ENCODE data around the gene C1QTNF8.
"Not testable (repeated sequence)": the region's sequence is repeated elsewhere in the genome, so short reads cannot be mapped to it uniquely, and the experiment has no call there.

Gene C1QTNF8

DNA sequence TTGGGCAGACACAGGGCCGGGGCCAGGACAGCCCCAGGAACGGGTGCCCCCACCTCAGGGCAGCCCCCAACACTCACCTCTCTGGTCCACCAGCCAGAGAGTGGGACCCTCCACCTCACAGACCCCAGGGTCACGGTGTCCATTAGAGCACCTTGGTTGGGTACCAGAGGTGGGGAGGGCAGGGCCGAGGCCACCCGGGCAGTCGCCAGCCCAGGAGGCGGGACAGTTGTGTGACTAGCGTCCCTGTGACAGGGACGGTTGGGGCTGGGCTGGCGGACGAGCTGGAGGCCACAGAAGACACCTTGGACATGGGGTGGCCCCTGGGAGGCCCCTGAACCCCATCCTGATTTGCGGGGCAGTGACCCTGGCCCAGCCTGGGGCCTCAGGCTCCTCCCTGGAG is 11.7 kb upstream of the C1QTNF8 start:
- no peak for DNase-seq

DNA sequence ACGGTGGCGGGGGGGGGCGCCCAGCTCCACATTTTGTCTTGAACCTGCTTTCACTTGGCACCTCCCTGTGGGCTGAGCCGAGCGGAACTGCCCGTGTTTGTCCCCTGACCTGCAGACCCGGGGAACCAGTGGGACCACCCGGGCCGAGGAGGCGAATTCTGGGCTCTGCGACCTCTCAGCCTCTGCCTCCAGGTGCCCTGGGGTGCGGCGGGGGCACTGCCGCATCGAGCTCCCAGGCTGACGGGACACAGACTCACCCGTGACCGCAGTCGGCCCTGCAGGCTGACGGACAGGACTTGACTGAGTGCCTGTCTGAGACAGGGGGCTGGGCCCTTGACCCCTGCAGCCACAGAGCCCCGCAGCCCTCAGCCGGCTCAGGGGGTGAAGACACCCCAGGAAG is 11.1 kb upstream of the C1QTNF8 start:
- no peak for DNase-seq

DNA sequence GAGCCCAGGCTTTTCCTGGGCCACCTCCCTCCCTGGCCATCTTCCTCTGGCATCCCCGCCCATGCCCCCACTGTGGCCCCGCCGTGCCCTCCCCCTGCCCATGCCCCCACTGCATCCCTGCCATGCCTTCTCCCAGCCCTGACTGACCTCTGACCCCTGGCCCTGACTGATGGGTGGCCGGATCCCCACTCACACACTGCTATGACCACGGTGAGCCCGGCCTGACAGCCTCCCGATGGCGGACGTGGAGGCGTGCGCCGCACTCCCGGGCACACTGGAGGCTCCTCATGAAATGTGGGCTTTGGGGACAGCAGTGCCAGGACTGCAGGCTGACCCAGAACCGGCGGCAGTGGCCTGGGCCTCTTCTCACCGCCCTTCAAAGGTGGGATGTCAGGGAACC is 10.6 kb upstream of the C1QTNF8 start:
- no peak for DNase-seq

DNA sequence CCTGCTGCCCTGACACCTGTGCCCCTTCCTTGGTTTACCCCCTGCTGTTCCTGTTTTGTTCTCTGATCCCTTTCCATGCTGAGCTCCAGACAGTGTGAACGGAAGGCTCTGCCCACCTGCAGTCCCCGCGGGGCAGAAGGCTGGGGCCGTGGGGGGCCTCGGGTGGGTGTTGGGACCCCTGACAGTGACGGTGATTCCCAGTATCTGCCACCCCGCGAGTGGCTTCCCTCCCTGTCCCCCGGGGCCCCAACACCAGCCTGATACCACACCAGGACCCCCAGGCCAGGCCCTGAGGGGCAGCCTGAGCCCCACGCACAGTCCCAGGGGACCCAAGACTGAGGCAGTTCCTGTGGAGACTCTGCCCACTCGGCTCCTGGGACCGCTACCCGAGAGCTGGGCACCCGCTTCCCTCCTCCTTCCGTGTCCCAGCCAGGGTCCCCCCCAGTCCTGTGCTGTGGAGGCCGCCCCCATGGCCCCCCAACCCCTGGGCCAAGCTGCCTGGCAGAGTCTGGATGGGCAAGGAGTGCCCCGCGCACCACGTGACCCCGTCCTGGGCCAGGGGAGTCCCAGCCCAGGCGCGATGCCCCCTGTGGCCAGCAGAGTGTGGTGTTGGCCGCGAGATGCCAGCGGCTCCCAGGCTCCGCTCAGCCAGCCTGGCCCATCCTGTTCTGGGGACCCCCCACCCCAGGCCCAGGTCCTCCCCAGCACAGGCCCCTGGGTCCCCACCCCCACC is 10.0 kb upstream of the C1QTNF8 start:
- peak; percentile 76 for DNase-seq

DNA sequence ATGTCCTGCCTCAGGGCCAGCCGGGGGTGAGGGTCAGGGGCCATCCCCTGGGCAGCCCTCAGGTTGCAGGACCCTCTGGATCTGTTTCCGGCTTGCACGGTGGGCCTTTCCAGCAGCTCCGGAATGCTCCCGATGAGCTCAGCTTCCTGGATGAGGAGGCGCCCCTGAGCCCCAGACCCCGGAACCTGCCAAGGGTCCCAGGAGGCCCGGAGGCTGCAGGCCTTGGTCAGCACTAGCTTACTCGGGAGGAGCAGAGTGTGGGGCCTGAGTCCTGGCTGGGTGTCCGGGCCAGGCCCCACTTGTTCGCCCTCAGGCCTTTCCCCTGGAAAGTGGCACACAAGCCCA is 7.6 kb upstream of the C1QTNF8 start:
- no peak for DNase-seq

DNA sequence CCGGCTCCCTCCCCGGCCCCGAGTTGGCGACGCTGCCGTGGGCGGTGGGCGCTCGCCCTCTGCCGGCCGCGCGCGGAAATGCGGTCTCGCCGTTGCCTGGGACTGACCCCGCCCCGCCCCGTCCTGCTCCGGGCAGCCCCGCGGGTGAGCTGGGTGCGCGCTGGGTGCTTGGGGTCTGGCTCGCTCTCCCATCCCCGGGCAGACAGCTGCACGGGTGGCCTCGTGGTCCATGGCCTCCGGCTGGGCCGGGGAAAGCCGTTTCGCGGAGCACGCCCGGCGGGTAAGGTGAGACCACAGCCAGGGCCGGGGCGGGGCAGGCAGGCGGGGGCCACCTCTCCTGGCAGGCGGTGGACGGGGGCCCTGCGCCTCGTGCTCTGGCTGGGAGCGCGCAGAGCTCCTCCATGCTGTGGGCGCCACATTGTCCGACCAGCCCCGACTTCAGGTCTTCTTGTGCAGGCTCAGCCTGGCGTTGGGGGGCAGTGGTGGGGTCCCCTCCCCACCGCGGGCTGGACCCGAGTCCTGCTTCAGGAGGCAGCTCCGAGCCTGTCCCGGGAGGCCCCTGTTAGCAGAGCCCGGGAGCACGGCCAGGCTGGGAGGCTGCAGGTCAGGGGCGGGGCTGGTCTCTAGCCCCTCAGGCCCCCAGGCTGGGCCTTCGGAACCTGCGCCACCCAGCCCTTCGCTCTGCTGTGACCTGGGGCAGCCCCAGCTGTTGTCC is 7.0 kb upstream of the C1QTNF8 start:
- no peak for DNase-seq

DNA sequence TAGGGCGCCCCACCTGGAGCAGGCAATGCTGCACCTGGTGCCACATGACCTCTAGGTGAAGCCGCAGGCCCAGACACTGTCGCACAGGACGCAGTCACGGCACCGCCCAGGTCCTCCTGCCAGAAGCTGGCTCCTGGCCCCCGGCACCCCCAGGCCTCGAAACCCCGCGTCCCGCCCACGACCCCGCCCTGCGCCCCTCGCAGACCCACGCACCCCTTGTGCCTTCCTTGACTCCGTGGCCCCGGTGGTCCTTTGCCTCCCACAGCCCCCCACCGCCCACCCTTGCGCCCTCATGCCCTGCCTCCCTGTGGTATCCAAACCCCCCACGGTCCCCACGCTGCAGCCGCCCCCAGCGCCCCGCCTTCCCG is 6.3 kb upstream of the C1QTNF8 start:
- DNase-seq: no peak

DNA sequence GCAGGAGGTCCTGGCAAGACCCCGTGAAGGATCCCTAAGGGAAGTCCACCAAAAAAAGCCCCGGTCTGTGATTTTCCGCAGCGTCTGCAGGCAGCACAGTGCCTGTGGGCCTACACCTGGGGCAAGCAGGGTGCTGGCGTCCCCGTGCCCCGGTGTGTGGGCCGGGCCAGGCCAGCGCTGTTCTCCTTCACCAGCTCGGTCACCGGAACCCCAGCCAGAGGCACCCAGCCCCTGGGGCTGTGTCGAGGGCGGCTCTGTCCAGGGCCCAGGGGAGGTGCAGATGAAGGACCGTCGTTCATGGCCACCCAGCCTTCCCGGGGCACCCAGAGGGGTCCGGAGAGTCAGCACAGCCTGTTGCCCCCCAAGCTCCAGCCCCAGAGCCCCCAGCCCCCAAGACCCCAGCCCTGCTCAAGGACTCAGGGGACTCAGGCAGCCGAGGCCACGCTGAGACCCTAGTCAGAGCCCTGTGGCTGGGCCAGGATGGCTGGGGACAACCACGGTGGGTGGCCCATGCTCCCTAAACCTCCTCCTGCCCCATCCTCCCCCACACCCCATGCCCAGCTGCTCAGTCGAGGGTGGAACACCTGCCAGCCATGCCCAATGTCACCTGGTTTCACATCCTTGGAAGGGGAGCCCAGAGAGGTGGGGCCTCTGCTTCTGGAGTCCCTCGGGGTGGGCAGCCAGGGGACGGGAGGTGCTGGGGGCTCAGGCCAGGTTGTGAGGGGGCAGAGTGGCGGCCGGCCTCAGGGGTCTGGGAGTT is 5.7 kb upstream of the C1QTNF8 start:
- no peak for DNase-seq

DNA sequence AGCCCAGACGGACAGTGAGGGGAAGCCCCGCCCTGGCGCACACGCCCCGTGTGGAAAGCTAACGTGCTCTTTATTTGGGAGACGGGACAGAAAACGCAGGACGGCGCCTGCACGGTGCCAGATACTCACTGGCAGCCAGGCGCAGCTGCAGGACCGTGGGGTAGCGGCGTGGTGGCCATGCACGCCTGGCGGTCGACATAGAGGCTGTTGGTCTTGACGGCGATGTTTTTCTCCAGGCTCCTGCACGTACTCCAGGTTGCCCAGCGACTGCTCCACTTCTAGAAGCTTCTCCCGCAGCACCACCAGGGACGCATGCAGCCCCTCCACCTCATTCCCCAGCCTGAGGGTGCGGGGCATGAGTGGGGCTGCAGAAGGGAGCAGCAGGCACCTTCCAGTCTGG is 5.1 kb upstream of the C1QTNF8 start:
- no peak for DNase-seq

DNA sequence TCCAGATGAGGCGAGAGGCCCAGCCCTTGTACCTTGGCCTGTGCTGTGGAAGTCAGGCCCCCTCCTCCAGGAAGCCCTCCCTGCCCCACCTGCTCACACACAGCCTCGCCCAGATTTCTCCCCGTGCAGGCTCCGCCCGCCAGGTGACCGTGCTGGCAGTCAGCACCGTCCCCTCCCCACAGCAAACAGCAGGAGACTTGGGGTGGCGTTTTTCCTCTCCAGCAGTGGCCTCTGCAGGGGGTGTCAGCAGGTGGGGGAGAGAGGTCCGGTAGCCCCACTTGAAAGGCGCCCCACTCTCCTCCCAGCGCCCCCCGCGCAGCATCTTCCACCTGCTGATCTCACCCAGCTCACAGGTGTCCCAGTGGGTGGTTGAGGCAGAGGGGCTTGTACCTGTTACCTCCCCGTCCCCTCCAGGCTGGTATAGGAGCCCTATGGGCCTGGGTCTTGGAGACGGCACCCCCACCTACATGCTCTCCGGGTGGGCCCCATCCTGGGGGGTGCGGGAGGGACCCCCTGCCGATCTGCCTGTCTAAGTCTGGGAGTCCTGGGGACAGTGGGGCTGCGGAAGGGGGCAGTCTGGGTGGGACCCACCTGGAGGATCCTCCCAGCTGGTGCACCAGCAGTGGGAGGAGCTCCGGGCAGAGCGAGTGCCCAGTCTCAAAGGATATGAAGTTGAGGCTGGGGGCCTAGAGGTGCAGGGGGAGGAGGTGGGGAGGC is 4.2 kb upstream of the C1QTNF8 start:
- no peak for DNase-seq

DNA sequence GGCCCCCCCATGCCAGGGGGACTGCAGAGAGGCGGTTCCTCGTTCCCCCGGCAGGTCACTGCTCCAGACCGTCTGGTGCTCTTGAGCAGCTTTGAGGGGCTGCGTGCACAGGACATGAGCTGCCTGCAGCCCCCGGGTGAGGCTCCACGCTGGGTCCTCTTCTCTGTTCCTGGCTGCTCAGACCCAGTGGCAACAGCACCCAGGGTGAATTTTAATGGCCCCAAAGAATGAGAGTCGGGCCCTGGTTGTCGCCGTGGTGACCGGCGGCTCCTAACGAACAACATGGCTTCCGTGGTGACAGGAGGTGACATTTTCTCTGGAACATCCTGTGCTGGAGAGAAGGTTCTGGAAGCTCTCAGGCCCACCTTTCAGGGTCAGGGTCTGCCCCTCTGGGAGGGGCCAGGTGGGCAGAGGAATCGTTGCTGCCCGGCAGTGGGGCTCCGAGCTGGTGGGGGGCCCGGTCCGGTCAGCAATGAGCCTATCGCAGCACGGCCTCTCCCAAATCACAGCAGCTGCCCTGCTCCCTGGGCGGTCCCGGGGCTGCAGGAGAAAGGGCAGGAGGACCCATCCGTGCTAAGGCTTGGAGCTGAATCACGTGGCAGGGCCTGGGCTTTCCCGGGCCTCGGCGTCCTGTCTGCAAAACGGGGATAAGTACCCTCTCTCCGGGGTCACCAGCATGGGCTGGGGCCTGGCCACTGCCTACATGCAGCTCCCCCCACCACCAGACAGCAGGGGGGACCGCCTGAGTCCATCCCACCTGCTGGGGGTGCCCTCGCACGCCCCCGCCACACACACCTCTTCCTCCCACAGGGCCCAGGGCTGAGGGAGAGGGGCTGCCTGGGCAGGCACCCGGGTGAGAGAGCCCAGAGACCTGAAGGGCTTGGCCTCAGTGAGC is 3.4 kb upstream of the C1QTNF8 start:
- DNase-seq: no peak

DNA sequence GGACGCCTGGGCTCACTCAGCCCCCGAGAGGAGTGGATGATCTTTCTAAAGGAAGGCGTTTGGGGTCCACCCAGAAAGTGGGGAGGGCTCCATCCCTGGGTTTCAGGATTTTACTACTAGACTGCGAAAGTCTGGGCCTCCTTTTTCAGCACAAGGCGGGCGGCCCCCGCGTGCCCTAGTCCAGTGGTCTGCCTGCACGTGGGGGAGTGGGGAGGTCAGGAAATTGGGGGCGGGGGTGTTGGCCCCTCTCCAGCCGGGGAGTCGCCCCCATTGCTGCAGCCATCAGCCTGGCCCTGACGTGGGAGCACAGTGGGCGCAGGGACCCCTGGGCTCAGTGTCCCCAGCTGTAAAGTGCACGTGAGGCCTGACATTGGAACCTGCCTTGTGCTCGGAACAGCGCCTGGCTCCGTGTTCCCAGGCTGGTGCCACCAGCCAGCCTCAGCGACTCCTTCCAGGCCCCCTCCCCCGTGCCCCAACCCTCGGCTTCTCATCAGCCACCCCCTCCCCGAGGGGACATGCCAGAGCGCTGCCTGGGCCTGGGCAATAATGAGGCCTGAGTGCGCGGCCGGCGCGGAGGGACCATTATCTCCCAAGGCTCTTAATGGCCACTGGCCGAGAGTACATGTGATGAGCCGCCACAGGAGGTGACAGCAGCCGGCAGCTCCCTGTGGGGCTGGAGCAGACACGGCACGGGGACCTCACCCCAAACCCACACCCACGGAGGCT is 2.4 kb upstream of the C1QTNF8 start:
- no peak for DNase-seq

DNA sequence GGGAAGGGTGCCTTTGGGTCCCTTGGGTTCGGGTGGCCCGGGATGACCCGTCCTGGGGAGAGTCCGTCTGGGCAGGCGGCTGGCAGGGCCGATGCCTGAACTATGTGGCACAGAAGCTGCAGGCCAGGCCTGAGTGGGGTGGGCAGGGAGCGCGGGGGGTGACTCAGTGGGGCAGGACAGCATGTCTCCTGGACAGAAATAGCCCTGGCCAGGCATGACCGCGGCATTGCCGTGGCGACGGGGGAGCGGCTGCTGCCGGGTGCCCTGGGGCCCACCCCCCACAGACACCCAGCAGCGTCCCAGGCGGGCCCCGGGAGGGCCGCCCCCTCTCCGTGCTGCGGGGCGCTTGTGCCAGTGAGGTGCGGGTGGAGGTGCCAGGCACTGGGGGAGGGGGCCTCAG is 1.8 kb upstream of the C1QTNF8 start:
- no peak for DNase-seq

DNA sequence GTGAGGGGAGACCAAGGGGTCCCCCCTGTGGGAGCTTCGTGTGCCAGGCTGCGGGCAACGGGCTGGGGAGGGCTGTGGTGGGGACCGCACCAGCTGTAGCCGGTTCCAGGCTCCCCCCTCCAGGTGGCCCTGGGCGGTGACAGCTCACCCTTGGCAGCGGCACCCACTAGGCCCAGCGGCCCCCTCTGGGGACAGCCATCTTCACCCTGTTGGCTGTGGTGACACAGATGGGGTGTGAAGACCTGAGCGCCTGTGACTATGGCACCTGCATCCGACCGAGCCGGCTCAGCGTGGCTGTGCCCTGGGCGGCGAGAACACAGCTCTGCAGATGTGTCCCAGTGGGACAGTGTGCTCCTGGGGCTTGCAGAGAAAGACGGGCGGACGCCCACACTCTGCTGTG is 1.1 kb upstream of the C1QTNF8 start:
- no peak for DNase-seq

DNA sequence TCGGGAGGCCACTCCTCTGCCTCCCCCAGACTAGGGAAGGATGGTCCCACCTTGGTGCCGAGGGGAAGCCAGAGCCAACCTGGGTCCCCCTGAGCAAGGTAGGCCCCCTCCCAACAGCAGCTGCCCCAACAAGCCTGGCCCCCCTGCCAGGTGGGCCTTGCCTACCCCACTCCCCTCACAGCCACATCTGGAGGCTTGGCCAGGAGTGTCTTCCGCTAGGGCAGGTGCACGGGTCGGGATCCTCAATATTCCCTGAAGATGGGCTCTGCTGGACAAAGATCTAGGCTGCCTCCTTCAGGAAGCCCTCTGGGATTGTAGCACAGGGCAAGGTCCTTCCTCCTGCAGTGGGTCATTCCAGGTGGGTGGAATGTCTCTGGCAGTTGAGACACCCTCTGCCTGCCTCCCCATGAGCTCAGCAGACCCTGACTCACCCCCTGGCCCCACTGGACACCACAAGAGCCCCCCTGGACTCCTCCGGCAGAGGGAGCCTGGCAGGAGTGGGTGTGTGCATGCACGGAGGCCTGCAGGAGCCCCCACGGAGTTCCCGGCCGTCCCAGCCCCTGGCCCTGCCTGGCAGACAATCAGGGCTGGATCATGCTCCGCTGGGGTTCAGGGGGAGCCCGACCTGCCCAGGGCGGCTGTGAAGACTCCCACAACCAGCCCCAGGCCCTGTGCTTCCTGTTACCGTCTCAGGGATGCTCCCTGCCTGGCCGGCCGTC is 435 bp downstream of the C1QTNF8 start:
- no peak for DNase-seq

DNA sequence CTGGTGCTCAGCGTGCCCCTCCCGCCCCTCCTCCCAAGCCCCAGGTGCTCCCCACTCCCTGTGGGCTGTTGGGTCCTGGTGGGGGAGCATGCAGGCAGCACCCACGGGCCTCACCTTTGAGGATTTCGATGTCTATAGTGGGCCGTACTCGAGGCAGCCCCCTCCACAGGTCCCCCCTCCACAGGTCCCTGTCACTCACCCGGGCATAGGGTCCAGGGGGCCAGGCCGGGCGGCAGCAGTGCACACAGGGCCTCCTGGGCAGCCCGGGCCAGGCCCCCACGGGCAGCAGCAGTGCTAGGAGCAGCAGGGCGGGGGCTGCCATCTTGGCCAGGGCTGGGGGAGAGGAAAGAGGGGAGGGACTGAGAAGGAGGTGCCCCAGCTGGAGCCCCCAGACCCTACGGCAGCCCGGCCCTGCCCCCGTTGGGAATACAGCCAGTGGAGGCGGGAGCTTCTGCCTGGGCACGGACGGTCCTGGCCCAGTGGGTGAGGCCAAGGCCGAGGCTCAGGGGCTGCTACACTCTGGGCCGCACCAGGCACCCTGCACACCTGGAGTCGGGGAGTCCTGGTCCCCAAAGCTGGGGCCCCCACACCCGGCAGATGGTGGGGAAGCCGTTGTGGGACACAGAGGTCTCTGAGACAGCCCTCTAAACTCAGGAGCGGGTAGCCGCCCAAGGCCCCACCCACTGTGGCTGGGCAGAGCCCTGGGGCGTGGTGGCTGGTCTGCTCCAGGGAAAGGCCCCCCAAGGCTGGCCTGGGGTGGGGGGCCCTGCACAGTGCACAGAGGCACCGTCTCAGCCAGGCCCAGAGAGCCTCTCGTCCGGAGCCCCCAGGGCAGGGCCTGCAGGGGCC is 1.2 kb downstream of the C1QTNF8 start:
- no peak for DNase-seq

DNA sequence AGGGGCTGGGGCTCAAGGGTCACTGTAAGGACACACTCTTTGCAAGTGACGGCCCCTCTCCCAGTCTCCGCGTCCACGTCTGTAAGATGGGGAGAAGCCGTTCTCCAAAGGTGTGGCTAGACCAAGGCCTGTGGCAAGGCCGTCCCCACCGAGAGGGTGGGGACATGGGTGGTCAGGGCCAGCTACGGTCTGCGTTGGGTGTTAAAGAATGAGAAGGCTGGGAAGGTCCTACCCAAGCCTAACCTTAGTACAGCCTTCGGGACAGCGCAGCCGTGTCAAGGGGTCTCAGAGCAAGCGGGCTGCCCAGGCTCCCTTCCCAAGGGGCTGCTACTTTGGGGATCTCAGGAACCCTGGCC is 1.9 kb downstream of the C1QTNF8 start:
- no peak for DNase-seq

DNA sequence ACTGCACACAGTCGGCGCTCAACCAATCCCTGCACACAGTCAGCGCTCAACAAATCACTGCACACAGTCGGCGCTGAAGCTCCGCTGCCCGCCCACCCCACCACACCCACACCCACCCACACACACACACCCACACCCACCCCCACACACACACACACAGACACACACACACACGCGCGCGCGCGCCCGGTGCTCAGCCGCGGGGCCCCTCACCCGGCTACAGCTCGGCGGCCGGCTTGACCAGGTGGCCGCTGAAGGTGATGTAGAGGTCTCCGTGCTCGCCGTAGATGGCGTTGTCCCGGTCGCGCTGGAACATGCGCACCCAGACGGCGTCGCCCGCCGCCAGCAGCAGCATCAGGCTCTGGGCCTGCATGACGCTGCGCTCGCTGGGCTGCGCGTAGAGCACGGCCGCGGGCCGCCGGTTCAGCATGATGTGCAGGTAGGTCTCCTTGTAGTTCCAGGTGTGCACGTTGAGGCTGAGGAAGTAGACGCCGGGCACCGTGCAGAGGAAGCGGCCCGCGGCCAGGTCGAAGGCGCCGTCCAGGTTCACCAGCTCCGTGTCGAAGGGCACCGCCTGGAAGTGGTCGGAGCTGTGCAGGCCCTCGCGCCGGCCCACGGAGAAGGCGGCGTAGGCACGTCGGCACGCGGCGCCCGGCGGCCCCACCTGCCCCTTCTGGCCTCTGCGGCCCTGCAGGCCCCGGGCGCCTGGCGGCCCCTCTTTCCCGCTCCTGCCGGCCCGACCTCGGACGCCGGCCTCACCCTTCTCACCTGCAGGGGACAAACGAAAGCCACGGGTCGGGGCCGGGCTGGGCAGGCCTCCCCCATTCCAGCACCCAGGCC is 2.5 kb downstream of the C1QTNF8 start:
- no peak for DNase-seq

DNA sequence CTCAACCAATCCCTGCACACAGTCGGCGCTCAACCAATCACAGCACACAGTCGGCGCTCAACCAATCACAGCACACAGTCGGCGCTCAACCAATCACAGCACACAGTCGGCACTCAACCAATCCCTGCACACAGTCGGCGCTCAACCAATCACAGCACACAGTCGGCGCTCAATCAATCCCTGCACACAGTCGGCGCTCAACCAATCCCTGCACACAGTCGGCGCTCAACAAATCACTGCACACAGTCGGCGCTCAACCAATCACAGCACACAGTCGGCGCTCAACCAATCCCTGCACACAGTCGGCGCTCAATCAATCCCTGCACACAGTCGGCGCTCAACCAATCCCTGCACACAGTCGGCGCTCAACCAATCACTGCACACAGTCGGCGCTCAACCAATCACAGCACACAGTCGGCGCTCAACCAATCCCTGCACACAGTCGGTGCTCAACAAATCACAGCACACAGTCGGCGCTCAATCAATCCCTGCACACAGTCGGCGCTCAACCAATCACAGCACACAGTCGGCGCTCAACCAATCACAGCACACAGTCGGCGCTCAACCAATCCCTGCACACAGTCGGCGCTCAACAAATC is 3.3 kb downstream of the C1QTNF8 start:
- DNase-seq: not testable (repeated sequence)

Measured in left hindlimb (tissue), 1 donor.